HepG2 (cell line): ENCODE data around the gene SETD1A. TPM values are rescaled to one million over a fixed set of nuclear protein-coding genes. Genes with fewer than 3 reads are reported as not detected.

Experiments
- CBX1 ChIP-seq: IDR thresholded peaks from one replicate; pipeline ENCODE4 v1.6.1; 2016; ENCODE audit warnings: antibody characterized with exemption, low read depth
- EED ChIP-seq: sonication (generic); formaldehyde crosslinking; IDR thresholded peaks from 2 replicates; pipeline ENCODE4 v1.5.0; 2020; ENCODE audit warnings: mild to moderate bottlenecking, missing genetic modification reagents
- MAZ ChIP-seq, 2 experiments: sonication (generic) in 1 of 2; formaldehyde crosslinking in 1 of 2; IDR thresholded peaks; 2 replicates each; pipeline versions ENCODE4 v1.5.0 to v1.6.1; 2012 to 2020; ENCODE audit warnings: low read depth in 2 of 2, mild to moderate bottlenecking in 2 of 2, borderline replicate concordance in 1 of 2, improper control_type of control experiment in 1 of 2, low read length in 1 of 2, missing genetic modification reagents in 1 of 2, moderate library complexity in 1 of 2
- NFE2L1 ChIP-seq: sonication (generic); formaldehyde crosslinking; IDR thresholded peaks from 2 replicates; pipeline ENCODE4 v1.4.0; 2020; ENCODE audit warnings: missing genetic modification reagents, mild to moderate bottlenecking, borderline replicate concordance
- RBAK ChIP-seq: sonication (generic); formaldehyde crosslinking; IDR thresholded peaks from 2 replicates; pipeline ENCODE4 v1.5.1; 2020; ENCODE audit warnings: mild to moderate bottlenecking, missing genetic modification reagents
- RFX3 ChIP-seq: IDR thresholded peaks from 2 replicates; pipeline ENCODE4 v1.6.1; 2016; ENCODE audit warnings: missing biosample characterization, missing genetic modification reagents
- RXRA ChIP-seq: sonication (generic); formaldehyde crosslinking; IDR thresholded peaks from 2 replicates; pipeline ENCODE4 v1.5.1; 2020; ENCODE audit warnings: missing genetic modification reagents
- ZBTB42 ChIP-seq: sonication (generic); formaldehyde crosslinking; IDR thresholded peaks from 2 replicates; pipeline ENCODE4 v1.5.0; 2020; ENCODE audit warnings: mild to moderate bottlenecking, missing genetic modification reagents
- ZMYM3 ChIP-seq: sonication (generic); formaldehyde crosslinking; IDR thresholded peaks from 2 replicates; pipeline ENCODE4 v1.5.1; 2020; ENCODE audit warnings: mild to moderate bottlenecking, missing genetic modification reagents
- ZNF280B ChIP-seq: sonication (generic); formaldehyde crosslinking; IDR thresholded peaks from 2 replicates; pipeline ENCODE4 v1.5.0; 2020; ENCODE audit warnings: missing genetic modification reagents, mild to moderate bottlenecking, borderline replicate concordance
- ZNF367 ChIP-seq: sonication (generic); formaldehyde crosslinking; IDR thresholded peaks from 2 replicates; pipeline ENCODE4 v1.4.0; 2020; ENCODE audit warnings: missing genetic modification reagents, borderline replicate concordance
- ZNF557 ChIP-seq: sonication (generic); formaldehyde crosslinking; IDR thresholded peaks from 2 replicates; pipeline ENCODE4 v1.4.0; 2020; ENCODE audit warnings: missing genetic modification reagents
- ZNF614 ChIP-seq: IDR thresholded peaks from 2 replicates; pipeline ENCODE4 v1.6.1; 2018; ENCODE audit warnings: missing biosample characterization, missing genetic modification reagents, inconsistent platforms, borderline replicate concordance
- ZNF768 ChIP-seq: sonication (generic); formaldehyde crosslinking; IDR thresholded peaks from 2 replicates; pipeline ENCODE4 v1.4.0; 2020; ENCODE audit warnings: missing genetic modification reagents
- polyA plus RNA-seq, 8 experiments: library from polyadenylated mRNA; depleted of rRNA in 3 of 8; stranded (reverse) in 7 of 8; unstranded in 1 of 8; fragments of >200 nt; fragmentation: Illumina TruSeq in 4 of 8; extraction: Trizol in 4 of 8; gene quantifications; 2 replicates each; pipeline versions ENCODE4 v1.2.1 to v1.2.3, GENCODE V29; 2011 to 2016; ENCODE audit warnings: low read depth in 4 of 8, missing spikeins in 1 of 8, mixed read lengths in 1 of 8; ENCODE audit not compliant: insufficient read depth in 1 of 8
- total RNA-seq, 5 experiments: library from RNA; depleted of rRNA; stranded (reverse); fragments of >200 nt; fragmentation: Illumina TruSeq; extraction: Trizol; gene quantifications; 2 replicates each; pipeline ENCODE4 v1.2.3, GENCODE V29; 2016; ENCODE audit warnings: low read depth in 1 of 5
- TF ChIP-seq, protein P1 (sequence below): sonication (generic); formaldehyde crosslinking; conservative IDR thresholded peaks from 2 replicates; pipeline ENCODE4 v1.8.0; 2022; ENCODE audit warnings: low read depth, missing genetic modification reagents
- TF ChIP-seq, protein P2 (sequence below): sonication (generic); formaldehyde crosslinking; conservative IDR thresholded peaks from 2 replicates; pipeline ENCODE4 v1.8.0; 2022; ENCODE audit warnings: missing genetic modification reagents
- TF ChIP-seq, protein P3 (sequence below): IDR thresholded peaks from 2 replicates; pipeline ENCODE4 v1.6.1; 2016
- TF ChIP-seq, protein P4 (sequence below): sonication (generic); formaldehyde crosslinking; conservative IDR thresholded peaks from 2 replicates; pipeline ENCODE4 v1.8.0; 2022; ENCODE audit warnings: mild to moderate bottlenecking, moderate library complexity, missing genetic modification reagents
- TF ChIP-seq, protein P5 (sequence below): IDR thresholded peaks from 2 replicates; pipeline ENCODE4 v1.6.1; 2016; ENCODE audit warnings: low read depth, borderline replicate concordance

The SETD1A gene
- total and polyA plus RNA-seq, 2 of the 13 experiments (the other 11 are each of a cell fraction or from before 2014, with no cell fraction given) = 3.8 to 5.6 TPM

GRCh38 chr16:31032736-31033708, 75.5 kb downstream of the SETD1A start, which contains the start of gene STX4 (continued):
- TF ChIP-seq ZNF614 (CRISPR knock-in tag) (peak; percentile 43; the same call in 1 of the 2 replicates), RFX3 (CRISPR knock-in tag) (no peak), ZNF280B (peak; percentile 89), ZMYM3 (CRISPR knock-in tag) (peak; percentile 61), NFE2L1 (no peak), ZBTB42 (peak; percentile 85; the same call in 1 of the 2 replicates), RBAK (no peak; the same call in 1 of the 2 replicates), EED (CRISPR knock-in tag) (peak; percentile 93), ZNF367 (CRISPR knock-in tag) (peak; percentile 56; the same call in 1 of the 2 replicates), MAZ (IDR thresholded peaks at IDR 0.05; ENCODE audit: borderline replicate concordance, low read depth, low read length) (peak; percentile 42; the same call in 1 of the 2 replicates), MAZ (CRISPR knock-in tag; IDR thresholded peaks at IDR 0.05; ENCODE audit: low read depth) (peak; percentile 62; the same call in 1 of the 2 replicates), CBX1 (peak; percentile 75), ZNF768 (peak; percentile 70), ZNF557 (CRISPR knock-in tag) (peak; percentile 12; the same call in 1 of the 2 replicates), RXRA (CRISPR knock-in tag) (peak; percentile 78)
- TF ChIP-seq, protein P1, sequence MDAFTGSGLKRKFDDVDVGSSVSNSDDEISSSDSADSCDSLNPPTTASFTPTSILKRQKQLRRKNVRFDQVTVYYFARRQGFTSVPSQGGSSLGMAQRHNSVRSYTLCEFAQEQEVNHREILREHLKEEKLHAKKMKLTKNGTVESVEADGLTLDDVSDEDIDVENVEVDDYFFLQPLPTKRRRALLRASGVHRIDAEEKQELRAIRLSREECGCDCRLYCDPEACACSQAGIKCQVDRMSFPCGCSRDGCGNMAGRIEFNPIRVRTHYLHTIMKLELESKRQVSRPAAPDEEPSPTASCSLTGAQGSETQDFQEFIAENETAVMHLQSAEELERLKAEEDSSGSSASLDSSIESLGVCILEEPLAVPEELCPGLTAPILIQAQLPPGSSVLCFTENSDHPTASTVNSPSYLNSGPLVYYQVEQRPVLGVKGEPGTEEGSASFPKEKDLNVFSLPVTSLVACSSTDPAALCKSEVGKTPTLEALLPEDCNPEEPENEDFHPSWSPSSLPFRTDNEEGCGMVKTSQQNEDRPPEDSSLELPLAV (CRISPR knock-in tag) = no peak
- TF ChIP-seq, protein P2, sequence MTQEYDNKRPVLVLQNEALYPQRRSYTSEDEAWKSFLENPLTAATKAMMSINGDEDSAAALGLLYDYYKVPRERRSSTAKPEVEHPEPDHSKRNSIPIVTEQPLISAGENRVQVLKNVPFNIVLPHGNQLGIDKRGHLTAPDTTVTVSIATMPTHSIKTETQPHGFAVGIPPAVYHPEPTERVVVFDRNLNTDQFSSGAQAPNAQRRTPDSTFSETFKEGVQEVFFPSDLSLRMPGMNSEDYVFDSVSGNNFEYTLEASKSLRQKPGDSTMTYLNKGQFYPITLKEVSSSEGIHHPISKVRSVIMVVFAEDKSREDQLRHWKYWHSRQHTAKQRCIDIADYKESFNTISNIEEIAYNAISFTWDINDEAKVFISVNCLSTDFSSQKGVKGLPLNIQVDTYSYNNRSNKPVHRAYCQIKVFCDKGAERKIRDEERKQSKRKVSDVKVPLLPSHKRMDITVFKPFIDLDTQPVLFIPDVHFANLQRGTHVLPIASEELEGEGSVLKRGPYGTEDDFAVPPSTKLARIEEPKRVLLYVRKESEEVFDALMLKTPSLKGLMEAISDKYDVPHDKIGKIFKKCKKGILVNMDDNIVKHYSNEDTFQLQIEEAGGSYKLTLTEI = no peak
- TF ChIP-seq, protein P3, sequence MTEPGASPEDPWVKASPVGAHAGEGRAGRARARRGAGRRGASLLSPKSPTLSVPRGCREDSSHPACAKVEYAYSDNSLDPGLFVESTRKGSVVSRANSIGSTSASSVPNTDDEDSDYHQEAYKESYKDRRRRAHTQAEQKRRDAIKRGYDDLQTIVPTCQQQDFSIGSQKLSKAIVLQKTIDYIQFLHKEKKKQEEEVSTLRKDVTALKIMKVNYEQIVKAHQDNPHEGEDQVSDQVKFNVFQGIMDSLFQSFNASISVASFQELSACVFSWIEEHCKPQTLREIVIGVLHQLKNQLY (CRISPR knock-in tag) = peak; percentile 91
- TF ChIP-seq, protein P4, sequence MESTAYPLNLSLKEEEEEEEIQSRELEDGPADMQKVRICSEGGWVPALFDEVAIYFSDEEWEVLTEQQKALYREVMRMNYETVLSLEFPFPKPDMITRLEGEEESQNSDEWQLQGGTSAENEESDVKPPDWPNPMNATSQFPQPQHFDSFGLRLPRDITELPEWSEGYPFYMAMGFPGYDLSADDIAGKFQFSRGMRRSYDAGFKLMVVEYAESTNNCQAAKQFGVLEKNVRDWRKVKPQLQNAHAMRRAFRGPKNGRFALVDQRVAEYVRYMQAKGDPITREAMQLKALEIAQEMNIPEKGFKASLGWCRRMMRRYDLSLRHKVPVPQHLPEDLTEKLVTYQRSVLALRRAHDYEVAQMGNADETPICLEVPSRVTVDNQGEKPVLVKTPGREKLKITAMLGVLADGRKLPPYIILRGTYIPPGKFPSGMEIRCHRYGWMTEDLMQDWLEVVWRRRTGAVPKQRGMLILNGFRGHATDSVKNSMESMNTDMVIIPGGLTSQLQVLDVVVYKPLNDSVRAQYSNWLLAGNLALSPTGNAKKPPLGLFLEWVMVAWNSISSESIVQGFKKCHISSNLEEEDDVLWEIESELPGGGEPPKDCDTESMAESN = peak; percentile 94; the same call in 1 of the 2 replicates
- TF ChIP-seq, protein P5, sequence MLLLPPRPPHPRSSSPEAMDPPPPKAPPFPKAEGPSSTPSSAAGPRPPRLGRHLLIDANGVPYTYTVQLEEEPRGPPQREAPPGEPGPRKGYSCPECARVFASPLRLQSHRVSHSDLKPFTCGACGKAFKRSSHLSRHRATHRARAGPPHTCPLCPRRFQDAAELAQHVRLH = peak; percentile 61; the same call in 1 of the 2 replicates
